KMS-11 (cell line): ENCODE measurements around the gene PSME3.

Source experiments
- H2AFZ ChIP-seq: fragments of 200-600 bp; sonication (generic); 2 replicates; pipeline ENCODE4 v1.6.1; 2016; ENCODE audit warnings: antibody characterized with exemption, mixed run types, low read depth
- H3K27ac ChIP-seq: fragments of 200-600 bp; sonication (generic); 2 replicates; pipeline ENCODE4 v1.6.1; 2016; ENCODE audit warnings: mild to moderate bottlenecking, mixed run types
- H3K27me3 ChIP-seq: fragments of 200-600 bp; sonication (generic); 2 replicates; pipeline ENCODE4 v1.6.1; 2017; ENCODE audit warnings: mild to moderate bottlenecking, low read depth, mixed run types, moderate library complexity; ENCODE audit not compliant: insufficient read depth
- H3K36me3 ChIP-seq: fragments of 200-600 bp; sonication (generic); 2 replicates; pipeline ENCODE4 v1.6.1; 2017; ENCODE audit warnings: mild to moderate bottlenecking, mixed run types; ENCODE audit not compliant: insufficient read depth
- H3K4me1 ChIP-seq: fragments of 200-600 bp; sonication (generic); 2 replicates; pipeline ENCODE4 v1.6.1; 2016; ENCODE audit warnings: mild to moderate bottlenecking, low read depth, mixed run types; ENCODE audit not compliant: poor library complexity, severe bottlenecking
- H3K4me2 ChIP-seq: fragments of 200-600 bp; sonication (generic); 2 replicates; pipeline ENCODE4 v1.7.0; 2016; ENCODE audit warnings: mild to moderate bottlenecking, mixed run types
- H3K4me3 ChIP-seq: fragments of 200-600 bp; sonication (generic); IDR thresholded peaks from 2 replicates; pipeline ENCODE4 v1.6.1; 2017; ENCODE audit warnings: low read depth, low read length, mixed read lengths; ENCODE audit not compliant: insufficient read depth
- H3K79me2 ChIP-seq: fragments of 200-600 bp; sonication (generic); 2 replicates; pipeline ENCODE4 v1.6.1; 2016; ENCODE audit warnings: low read depth, mixed run types; ENCODE audit not compliant: insufficient read depth
- H3K9ac ChIP-seq: fragments of 200-600 bp; sonication (generic); 2 replicates; pipeline ENCODE4 v1.6.1; 2016; ENCODE audit warnings: mild to moderate bottlenecking, mixed run types
- H4K20me1 ChIP-seq: fragments of 200-600 bp; sonication (generic); 2 replicates; pipeline ENCODE4 v1.6.1; 2016; ENCODE audit warnings: mild to moderate bottlenecking, mixed run types; ENCODE audit not compliant: insufficient read depth
- CTCF ChIP-seq: fragments of 200-600 bp; sonication (generic); conservative IDR thresholded peaks from 2 replicates; pipeline ENCODE4 v1.6.1; 2017; ENCODE audit warnings: low read depth, mild to moderate bottlenecking, antibody characterized with exemption, low read length, moderate library complexity, mixed read lengths

The PSME3 gene

GRCh38 chr17:42832934-42833766 lies at the start of gene PSME3:
Gene PSME3, plus strand, starts transcription at chr17:42833397. Its CDS starts 235 bp downstream, at chr17:42833632.
- H3K36me3 ChIP-seq = peaks cover 18% of the 10 kb centered on the region; the same call in 1 of the 2 replicates
- H3K4me1 ChIP-seq = peaks cover 19% of the 10 kb centered on the region
- peak within 1 kb of the TSS; percentile 87 for H2AFZ ChIP-seq
- H3K79me2 ChIP-seq = peaks cover 55% of the 10 kb centered on the region
- no peaks in the 10 kb centered on the region for H4K20me1 ChIP-seq
- H3K4me3 ChIP-seq = no peak within 1 kb of the TSS
- TF ChIP-seq CTCF = no peak
- H3K9ac ChIP-seq = peak within 1 kb of the TSS; percentile 91
- H3K27ac ChIP-seq = peak within 1 kb of the TSS; percentile 83
- peak within 1 kb of the TSS; percentile 97 for H3K4me2 ChIP-seq
- no peaks in the 10 kb centered on the region for H3K27me3 ChIP-seq

GRCh38 chr17:42783791-42784138 lies 49.4 kb upstream of the PSME3 start:
- Histone ChIP-seq H2AFZ (no peak overlapping the region), H3K9ac (no peak overlapping the region), H3K27me3 (peaks cover 51% of the 10 kb centered on the region), H3K4me1 (no peaks in the 10 kb centered on the region), H3K36me3 (no peaks in the 10 kb centered on the region), H3K79me2 (no peaks in the 10 kb centered on the region), H3K4me3 (no peak overlapping the region), H3K27ac (no peak overlapping the region), H3K4me2 (no peak overlapping the region), H4K20me1 (no peaks in the 10 kb centered on the region)
- TF ChIP-seq CTCF = no peak

GRCh38 chr17:42784409-42784808 lies 48.8 kb upstream of the PSME3 start:
- H3K79me2 ChIP-seq = no peaks in the 10 kb centered on the region
- TF ChIP-seq CTCF = no peak
- no peak overlapping the region for H3K9ac ChIP-seq
- no peaks in the 10 kb centered on the region for H3K36me3 ChIP-seq
- no peak overlapping the region for H2AFZ ChIP-seq
- no peak overlapping the region for H3K27ac ChIP-seq
- H3K4me1 ChIP-seq = no peaks in the 10 kb centered on the region
- H3K27me3 ChIP-seq = peaks cover 51% of the 10 kb centered on the region
- H3K4me3 ChIP-seq = no peak overlapping the region
- no peaks in the 10 kb centered on the region for H4K20me1 ChIP-seq
- no peak overlapping the region for H3K4me2 ChIP-seq

- no peaks in the 10 kb centered on the region for H3K4me1 ChIP-seq
These were observed 48.2 kb upstream of the PSME3 start for GRCh38 chr17:42784811-42785592.

More at GRCh38 chr17:42784811-42785592, 48.2 kb upstream of the PSME3 start:
- Histone ChIP-seq H3K9ac (no peak overlapping the region), H3K27ac (no peak overlapping the region), H2AFZ (no peak overlapping the region), H3K79me2 (no peaks in the 10 kb centered on the region), H3K27me3 (peaks cover 51% of the 10 kb centered on the region), H4K20me1 (no peaks in the 10 kb centered on the region), H3K36me3 (no peaks in the 10 kb centered on the region), H3K4me2 (no peak overlapping the region), H3K4me3 (no peak overlapping the region)
- no peak for TF ChIP-seq CTCF
